Measurements from ENCODE around the gene MCOLN3. TPM values are rescaled to one million over a fixed set of nuclear protein-coding genes. Genes with fewer than 3 reads are reported as not detected.

The MCOLN3 gene
- polyA plus RNA-seq, 1 of the 3 experiments (the other 2 are of a cell fraction) = not detected

GRCh38 chr1:84996846-84997666 lies 51.2 kb downstream of the MCOLN3 start, which contains the start of gene MCOLN2:
MCOLN2 (minus strand) TSS chr1:84997113; CDS start chr1:84996872, 241 bp downstream.
- ChIA-PET CTCF (interaction anchor here (1.6 kb wide), 1 partner anchor 52 kb away, joined by 7 read pairs; no protein-coding TSS in a partner anchor), POLR2A (no interaction called here)
- TF ChIP-seq RAD21 (IDR thresholded peaks at IDR 0.05; ENCODE audit: low read length) = no peak
- no peak for TF ChIP-seq GABPA (IDR thresholded peaks at IDR 0.05; ENCODE audit: low read depth)
- TF ChIP-seq CTCF (IDR thresholded peaks at IDR 0.05) = no peak
- no peak for TF ChIP-seq FOXM1 (IDR thresholded peaks at IDR 0.05; ENCODE audit: low read depth)
- TF ChIP-seq USF2 (IDR thresholded peaks at IDR 0.05; ENCODE audit: borderline replicate concordance, low read depth, low read length) = no peak
- no peak for TF ChIP-seq RFX5 (IDR thresholded peaks at IDR 0.05; ENCODE audit: low read length)
- no peak for TF ChIP-seq NFIC (IDR thresholded peaks at IDR 0.05; ENCODE audit: borderline replicate concordance)
- TF ChIP-seq PBX3 (IDR thresholded peaks at IDR 0.05) = no peak
- no peak for TF ChIP-seq ELF1 (IDR thresholded peaks at IDR 0.05)
- TF ChIP-seq EP300 (IDR thresholded peaks at IDR 0.05; ENCODE audit: borderline replicate concordance in 1 of 2, low read depth in 1 of 2, low read length in 1 of 2) = no peak
- Histone ChIP-seq H3K4me3 (ENCODE audit: low read depth in 2 of 2, low read length in 1 of 2) (peak within 1 kb of the TSS; percentile 41 to 59; a peak in 3 of 4 replicates), H2AFZ (ENCODE audit: low read depth) (peak within 1 kb of the TSS; percentile 79), H3F3A (replicated peaks; ENCODE audit: insufficient read depth) (no peaks in the 10 kb centered on the region), H3K4me1 (ENCODE audit: control insufficient read depth in 1 of 2, insufficient read depth in 2 of 2, low read depth in 1 of 2, low read length in 1 of 2) (peaks cover 0 to 13% of the 10 kb centered on the region in 2 experiments; a peak in 1 of 4 replicates), H3K36me3 (replicated peaks in 1 of 2; ENCODE audit: control insufficient read depth in 1 of 2, insufficient read depth in 2 of 2, low read length in 1 of 2) (no peaks in the 10 kb centered on the region), H3K9ac (no peak within 1 kb of the TSS), H3K79me2 (ENCODE audit: insufficient read depth) (no peaks in the 10 kb centered on the region), H3K4me2 (peak within 1 kb of the TSS; percentile 78), H3K27ac (ENCODE audit: low read depth in 2 of 2, low read length in 1 of 2) (no peak within 1 kb of the TSS), H3K9me3 (no peaks in the 10 kb centered on the region), H3K9me2 (no peaks in the 10 kb centered on the region), H4K20me1 (ENCODE audit: insufficient read depth) (no peaks in the 10 kb centered on the region), H3K27me3 (ENCODE audit: insufficient read depth) (peaks cover 45% of the 10 kb centered on the region)
- WGBS (ENCODE audit: low lambda C conversion rate) = 1% methylated on average over 27 of the region's 87 CpGs
- DNase-seq = peak; percentile 86

All from SK-N-SH (cell line).